Mucosa of descending colon (tissue), 3 donors: Measurements from ENCODE around the gene GBP3. TPM values are rescaled to one million over a fixed set of nuclear protein-coding genes. Genes with fewer than 3 reads are reported as not detected.
"Not testable (repeated sequence)": the region's sequence is repeated elsewhere in the genome, so short reads cannot be mapped to it uniquely, and the experiment has no call there.

Experiments used
- ATAC-seq: fragments of 200-7000 bp; cut with Tn5 transposase; one replicate; pipeline ENCODE4 v1.9.1; 2020; ENCODE audit warnings: mild to moderate bottlenecking, moderate library complexity
- DNase-seq, 3 donors: peaks; one replicate each; pipeline ENCODE4 v3.0.0-alpha.2; 2020
- H3K36me3 ChIP-seq: fragments of 200-600 bp; one replicate; pipeline ENCODE4 v1.8.0; 2021; ENCODE audit warnings: low read depth, mild to moderate bottlenecking
- H3K4me1 ChIP-seq: fragments of 200-600 bp; one replicate; pipeline ENCODE4 v1.8.0; 2021; ENCODE audit warnings: low read depth, mild to moderate bottlenecking
- H3K4me3 ChIP-seq: fragments of 200-600 bp; one replicate; pipeline ENCODE4 v1.8.0; 2021; ENCODE audit warnings: mild to moderate bottlenecking
- H3K9me3 ChIP-seq: fragments of 200-600 bp; one replicate; pipeline ENCODE4 v1.8.0; 2021; ENCODE audit warnings: mild to moderate bottlenecking
- CTCF ChIP-seq: fragments of 200-600 bp; IDR thresholded peaks from one replicate; pipeline ENCODE4 v1.8.0; 2022; ENCODE audit warnings: antibody characterized with exemption, mild to moderate bottlenecking
- intact Hi-C, 2 donors: fragments of 100-400 bp; cut with DNase I in 1 of 2; cut with micrococcal nuclease in 1 of 2; formaldehyde crosslinking; loops; one replicate each; pipeline versions ENCODE4 v1.11.0 to v1.11.1; 2022; cut with DNase I, micrococcal nuclease
- total RNA-seq, 3 donors: library from RNA; stranded (reverse); fragmentation: NEBNext Ultra II Directional in 2 of 3; extraction: Animal tissue kit (Norgen Biotek cat#: 25700) in 2 of 3; gene quantifications; one replicate each; pipeline versions ENCODE4 v1.2.1 to v1.2.4, GENCODE V29; 2021 to 2023
- donor health status: DM: no; HTN: no; CAD: no; lungs with moderate emphysema.
- donor health status: DM: no; HTN: no; CAD: no.
- donor health status: DM: no; HTN: yes; CAD: no.

GBP3 gene
- total RNA-seq, 3 donors from 2014 or later, result 48.4 to 176 (median 60.4) TPM

- no peak for TF ChIP-seq CTCF
- Histone ChIP-seq H3K4me3 (no peak overlapping the region), H3K9me3 (peaks cover 4% of the 10 kb centered on the region), H3K4me1 (peaks cover 16% of the 10 kb centered on the region), H3K36me3 (no peaks in the 10 kb centered on the region)
- intact Hi-C loops, result no loop called here
- ATAC-seq, result no peak
- no peak for DNase-seq
Observed at GRCh38 chr1:89041119-89041641, 18.5 kb upstream of the GBP3 start.

GRCh38 chr1:89040315-89040626 lies 17.6 kb upstream of the GBP3 start:
- intact Hi-C loops, result no loop called here

GRCh38 chr1:89037186-89037585 lies 14.5 kb upstream of the GBP3 start:
- ATAC-seq (no peak), DNase-seq (no peak)
- Histone ChIP-seq H3K9me3 (no peaks in the 10 kb centered on the region), H3K36me3 (no peaks in the 10 kb centered on the region), H3K4me3 (no peak overlapping the region), H3K4me1 (no peaks in the 10 kb centered on the region)
- no peak for TF ChIP-seq CTCF
- intact Hi-C loops, result no loop called here

More at GRCh38 chr1:89040315-89040626, 17.6 kb upstream of the GBP3 start:
- H3K4me3 ChIP-seq, result no peak overlapping the region
- DNase-seq, result no peak
- ATAC-seq, result no peak
- TF ChIP-seq CTCF, result no peak
- H3K4me1 ChIP-seq, result peaks cover 7% of the 10 kb centered on the region
- H3K36me3 ChIP-seq, result no peaks in the 10 kb centered on the region
- H3K9me3 ChIP-seq, result peaks cover 4% of the 10 kb centered on the region

- peak in 1 of 3 donors; percentile 42 for DNase-seq
- ATAC-seq, result peak; percentile 98
- no peaks in the 10 kb centered on the region for H3K36me3 ChIP-seq
- H3K9me3 ChIP-seq, result no peaks in the 10 kb centered on the region
- TF ChIP-seq CTCF, result no peak
- H3K4me1 ChIP-seq, result no peaks in the 10 kb centered on the region
- intact Hi-C loops, result no loop called here
- no peak overlapping the region for H3K4me3 ChIP-seq
Observed at GRCh38 chr1:89035080-89035479, 12.4 kb upstream of the GBP3 start.

GRCh38 chr1:89034004-89034403 lies 11.3 kb upstream of the GBP3 start:
- ATAC-seq, H3K4me1 ChIP-seq, H3K36me3 ChIP-seq, H3K9me3 ChIP-seq, H3K4me3 ChIP-seq, intact Hi-C loops, DNase-seq: not testable (repeated sequence)

- intact Hi-C loops, H3K36me3 ChIP-seq, DNase-seq, ATAC-seq, H3K4me1 ChIP-seq, H3K9me3 ChIP-seq, H3K4me3 ChIP-seq: not testable (repeated sequence)
Observed at GRCh38 chr1:89029051-89029450, 6.4 kb upstream of the GBP3 start.

GRCh38 chr1:89025928-89026327 lies 3.3 kb upstream of the GBP3 start:
- TF ChIP-seq CTCF, result no peak
- DNase-seq (no peak), ATAC-seq (no peak)
- peaks cover 3% of the 10 kb centered on the region for H3K4me1 ChIP-seq
- no peak overlapping the region for H3K4me3 ChIP-seq
- H3K36me3 ChIP-seq, result no peaks in the 10 kb centered on the region
- intact Hi-C loops, result no loop called here
- no peaks in the 10 kb centered on the region for H3K9me3 ChIP-seq
